NOMO-1 treated with DMSO at 0.1 percent for 48 hours (cell line): Measurements from ENCODE around the gene IP6K1.
A peak's percentile ranks its signal among the peaks of the same experiment; 100 is the strongest.

Experiments used
- DNase-seq: peaks from one replicate; lab custom pipeline; 2025; ENCODE audit not compliant: unreplicated experiment; lab: John Stamatoyannopoulos, UW

Gene IP6K1

DNA sequence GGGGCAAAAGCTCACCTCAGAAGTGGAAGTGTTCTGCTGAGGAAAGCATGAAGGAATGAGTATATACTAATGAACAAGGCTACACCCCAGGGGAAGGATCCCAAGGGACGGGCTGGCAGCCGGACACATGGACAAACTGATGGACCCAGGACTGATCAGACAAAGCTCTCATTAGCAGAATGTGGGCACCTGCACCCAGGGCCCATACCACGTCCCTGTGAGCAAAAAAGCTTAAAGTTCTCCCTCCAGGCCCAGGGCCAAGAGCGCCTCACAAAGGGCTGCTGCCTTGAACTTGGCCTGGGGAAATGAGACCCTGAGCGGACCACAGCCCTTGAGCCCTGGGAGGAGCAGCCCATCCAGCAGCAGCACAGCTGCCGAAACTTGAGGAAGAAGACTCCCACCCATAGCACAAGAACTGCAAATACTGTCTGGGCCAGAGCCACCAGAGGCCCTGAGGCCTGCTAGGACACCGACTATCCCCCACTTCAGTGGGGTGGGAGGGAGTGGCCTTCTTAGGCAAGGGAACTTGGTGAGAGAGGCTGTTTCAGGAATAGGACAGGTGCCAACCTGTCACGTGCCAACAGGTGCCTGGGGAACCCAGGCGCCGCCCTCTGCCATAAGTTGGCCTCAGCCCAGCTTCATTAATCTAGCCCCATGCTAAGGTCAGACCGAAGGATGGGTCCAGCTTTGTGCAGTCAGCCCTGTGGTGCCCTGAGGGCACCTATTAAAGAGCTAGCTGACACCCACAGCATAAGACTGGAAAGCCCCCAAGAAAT lies 60.2 kb downstream of the IP6K1 start:
- DNase-seq, result no peak

DNA sequence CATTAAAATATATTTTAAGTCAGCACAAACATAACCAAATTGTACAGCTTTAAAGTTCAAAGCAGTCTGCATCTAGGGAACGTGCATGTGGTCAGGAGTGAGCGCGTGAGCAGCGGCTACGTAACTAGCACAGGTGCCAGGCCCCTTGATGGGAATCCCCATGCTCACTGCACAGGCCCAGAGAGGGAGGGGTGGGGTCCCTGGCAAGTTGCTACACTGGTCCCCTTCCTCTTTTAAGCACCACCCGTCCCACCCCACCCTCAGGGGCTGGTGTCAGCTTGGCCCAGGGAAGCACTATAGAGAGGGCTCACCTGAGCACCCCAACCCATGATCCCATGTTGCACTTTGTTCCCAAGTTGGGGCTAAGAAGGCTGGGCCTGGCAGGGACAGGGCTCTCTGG lies 61.8 kb downstream of the IP6K1 start:
- no peak for DNase-seq

DNA sequence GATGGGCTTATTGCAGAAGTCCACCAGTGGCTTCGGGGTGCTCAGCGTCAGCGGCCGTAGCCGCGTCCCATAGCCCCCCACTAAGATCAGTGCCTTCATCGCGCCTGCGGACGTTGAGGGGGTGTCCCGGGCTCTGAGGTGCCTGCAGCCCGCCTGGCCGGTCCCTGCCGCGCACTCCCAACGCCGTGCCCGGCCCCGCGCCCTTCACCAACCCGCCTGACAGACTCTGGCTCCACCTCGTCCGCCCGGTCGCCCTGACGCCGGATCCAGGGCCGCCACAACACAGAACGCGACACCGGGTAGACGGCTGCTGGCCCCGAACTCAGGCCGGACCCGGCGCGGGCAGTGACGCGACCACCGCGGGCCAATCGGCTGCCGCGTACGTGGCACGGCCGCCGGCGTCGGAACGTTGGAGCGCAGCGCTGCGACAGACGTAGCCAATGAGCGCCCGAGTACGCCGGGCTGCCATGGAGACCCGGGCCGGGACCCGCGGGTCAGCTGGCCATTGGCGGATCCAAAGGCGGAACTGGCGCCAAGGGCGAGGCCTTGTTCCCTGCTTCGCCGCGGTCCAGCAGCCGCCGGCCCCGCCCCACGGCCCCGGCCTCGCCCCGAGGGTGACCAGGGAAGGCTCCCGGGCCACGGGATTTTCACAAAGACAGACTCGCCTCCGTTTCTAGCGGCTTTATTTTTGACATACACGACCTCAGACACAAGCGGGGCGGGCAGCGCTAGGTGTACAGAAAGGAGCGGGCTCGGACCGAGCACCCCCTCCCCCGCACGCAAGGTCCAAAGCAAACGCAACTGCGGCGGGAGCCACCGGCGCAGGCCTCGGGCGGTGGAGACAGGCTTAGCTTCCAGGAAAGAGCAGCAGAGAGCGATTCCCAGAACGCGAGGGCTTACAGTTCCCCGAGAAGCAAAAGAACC lies 62.5 kb downstream of the IP6K1 start, which contains the start of gene GMPPB:
Gene GMPPB (minus strand): TSS at position 324 of the 924 bp plus-strand sequence. CDS start 225 bp downstream, at position 99.
- peak; percentile 98 for DNase-seq

DNA sequence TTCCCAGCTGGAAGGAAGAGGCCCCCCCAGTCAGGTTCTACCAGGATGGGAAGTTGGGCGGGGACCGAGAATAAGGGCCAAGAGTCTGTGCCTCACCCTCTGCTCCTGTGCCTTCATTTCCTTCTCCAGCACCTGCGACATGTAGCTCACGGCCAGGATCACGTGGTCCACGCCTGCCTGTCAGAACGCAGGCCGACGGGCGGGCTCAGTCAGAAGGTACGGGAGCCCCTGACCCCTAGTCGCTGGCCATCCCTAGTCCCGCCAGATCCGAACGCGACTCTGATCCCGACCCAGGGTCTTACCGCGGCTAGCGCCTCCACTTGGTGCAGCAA lies 63.1 kb downstream of the IP6K1 start:
- DNase-seq, result peak; percentile 40

DNA sequence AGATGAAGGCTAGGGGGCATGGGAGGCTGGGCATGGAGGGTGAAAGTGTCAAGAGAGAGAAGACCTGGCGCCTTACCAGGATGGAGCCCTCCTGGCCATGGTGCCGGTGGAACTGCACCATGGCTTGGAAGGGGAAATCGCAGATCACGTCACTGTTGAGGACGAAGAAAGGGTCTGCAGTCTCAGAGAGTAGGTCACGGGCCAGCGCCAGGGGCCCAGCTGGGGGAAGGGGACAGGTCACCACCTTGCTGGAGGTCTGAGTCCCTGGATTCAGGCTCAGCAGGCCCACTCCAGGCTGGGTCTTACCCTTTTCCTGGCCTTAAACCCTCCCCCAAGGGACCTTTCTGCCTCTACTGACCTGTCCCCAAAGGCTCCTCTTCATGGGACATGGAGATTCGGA lies 63.4 kb downstream of the IP6K1 start:
- DNase-seq, result no peak

DNA sequence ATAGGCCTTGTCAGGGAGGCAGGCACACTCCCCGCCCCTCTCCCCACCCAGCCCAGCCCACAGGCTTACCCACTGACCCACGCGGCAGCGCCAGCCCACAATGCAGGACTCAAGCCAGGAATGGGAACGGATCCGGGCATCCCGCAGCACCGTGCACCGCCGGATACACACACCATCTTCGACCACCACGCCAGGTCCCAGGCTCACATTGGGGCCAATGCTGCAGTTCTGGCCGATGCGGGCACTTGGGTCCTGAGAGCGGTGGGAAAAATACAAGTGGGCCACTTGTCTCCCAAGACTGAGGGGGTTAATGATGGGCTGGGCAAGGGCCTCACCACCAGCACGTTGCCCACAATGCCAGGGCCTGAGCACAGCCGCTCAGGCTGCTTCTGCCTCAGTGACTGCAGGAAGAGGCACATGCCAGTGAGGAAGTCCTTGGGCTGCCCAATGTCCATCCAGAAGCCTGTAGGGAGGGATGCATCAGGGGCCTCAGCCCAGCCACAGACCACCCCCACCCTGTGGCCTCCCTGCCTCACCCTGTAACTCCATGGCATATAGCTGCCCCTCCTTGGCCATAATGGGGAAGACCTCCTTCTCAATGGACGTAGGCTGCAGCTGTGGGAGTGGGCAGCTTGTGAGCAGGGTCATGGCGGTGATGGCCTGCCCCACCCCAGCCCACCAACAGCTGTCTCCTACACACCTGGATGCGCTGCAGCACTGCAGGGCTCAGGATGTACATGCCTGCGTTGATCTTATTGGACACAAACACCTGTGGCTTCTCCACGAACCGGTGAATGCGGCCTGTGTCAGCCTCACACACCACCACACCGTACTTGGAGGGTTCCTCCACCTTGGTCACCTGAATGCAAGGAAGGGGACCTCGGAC lies 64.2 kb downstream of the IP6K1 start:
- no peak for DNase-seq

DNA sequence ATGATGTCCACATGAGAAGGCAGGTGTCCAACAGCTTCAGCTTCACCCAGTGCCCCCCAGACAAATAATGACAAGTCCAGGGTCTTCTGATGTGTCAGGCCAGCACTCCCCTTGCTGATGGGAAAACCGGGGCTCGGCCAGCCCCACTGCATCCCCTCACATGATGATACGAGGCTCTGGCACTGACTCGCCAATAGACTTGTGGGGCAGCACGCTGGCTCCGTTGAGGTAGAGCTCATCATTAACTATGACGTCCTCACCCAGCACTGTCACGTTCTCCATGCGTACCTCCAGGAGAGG lies 64.8 kb downstream of the IP6K1 start:
- no peak for DNase-seq

DNA sequence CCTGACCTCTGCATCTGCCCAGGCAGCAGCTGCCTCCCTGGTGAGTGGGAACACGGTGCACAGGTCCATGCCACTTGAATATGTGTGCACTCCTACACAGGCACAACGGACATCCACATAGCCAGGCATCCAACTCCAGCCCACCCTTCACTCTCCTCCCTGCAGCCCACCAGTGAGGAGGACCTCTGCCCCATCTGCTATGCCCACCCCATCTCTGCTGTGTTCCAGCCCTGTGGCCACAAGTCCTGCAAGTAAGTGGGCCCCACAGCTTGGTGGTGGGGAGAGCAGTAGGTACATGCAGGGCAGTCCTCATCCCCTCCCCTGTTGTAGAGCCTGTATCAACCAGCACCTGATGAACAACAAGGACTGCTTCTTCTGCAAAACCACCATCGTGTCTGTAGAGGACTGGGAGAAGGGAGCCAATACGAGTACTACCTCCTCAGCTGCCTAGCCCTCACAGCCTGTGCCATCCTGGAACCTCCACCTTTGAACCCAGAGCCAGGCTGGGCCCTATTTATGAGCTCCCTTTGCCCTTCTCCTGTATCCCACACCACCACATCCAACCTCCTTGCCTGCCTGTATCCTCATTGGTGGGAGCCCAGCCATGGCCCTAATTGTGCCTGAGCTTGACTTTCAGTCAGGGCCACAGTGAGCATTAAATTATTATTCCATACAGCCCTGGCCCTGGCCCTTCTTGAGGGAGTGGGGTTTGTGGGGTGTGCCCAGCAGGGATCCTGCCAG lies 65.3 kb downstream of the IP6K1 start:
- DNase-seq, result no peak

DNA sequence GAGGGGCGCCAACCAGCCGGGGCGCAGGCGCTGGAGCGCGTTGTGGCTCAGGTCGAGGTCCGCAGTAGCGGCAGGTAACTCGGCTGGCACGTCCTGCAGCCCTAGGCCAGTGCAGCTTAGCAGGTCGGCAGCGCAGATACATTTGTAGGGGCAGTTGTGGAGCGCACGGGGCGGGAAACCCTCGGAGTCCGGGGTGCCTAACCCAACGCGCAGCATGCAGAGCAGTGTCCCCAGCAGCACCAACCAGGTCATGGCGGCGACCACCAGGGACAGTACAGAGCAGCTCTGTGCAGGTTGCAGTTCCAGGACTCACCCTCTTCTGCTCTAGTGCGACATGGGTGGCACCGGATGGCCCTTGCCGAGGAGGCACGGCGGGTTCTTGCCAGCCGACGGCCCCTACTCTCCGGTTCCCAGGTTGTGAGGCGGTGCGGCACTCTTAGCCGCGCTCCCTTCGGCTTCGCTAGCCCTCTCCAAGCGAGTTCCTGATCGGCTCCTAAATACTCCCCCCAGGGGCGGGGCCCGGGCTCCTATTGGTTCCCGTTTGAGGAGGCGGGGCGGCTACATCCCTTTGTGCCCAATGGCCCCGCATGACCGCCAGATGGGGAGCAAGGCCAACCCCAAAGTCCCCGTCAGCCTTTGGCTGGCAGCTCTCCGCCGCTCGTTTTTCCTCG lies 67.0 kb downstream of the IP6K1 start, which contains the start of gene AMIGO3:
Gene AMIGO3 (minus strand): TSS at position 471 of the 671 bp plus-strand sequence. CDS start 219 bp downstream, at position 252.
- peak; percentile 81 for DNase-seq

DNA sequence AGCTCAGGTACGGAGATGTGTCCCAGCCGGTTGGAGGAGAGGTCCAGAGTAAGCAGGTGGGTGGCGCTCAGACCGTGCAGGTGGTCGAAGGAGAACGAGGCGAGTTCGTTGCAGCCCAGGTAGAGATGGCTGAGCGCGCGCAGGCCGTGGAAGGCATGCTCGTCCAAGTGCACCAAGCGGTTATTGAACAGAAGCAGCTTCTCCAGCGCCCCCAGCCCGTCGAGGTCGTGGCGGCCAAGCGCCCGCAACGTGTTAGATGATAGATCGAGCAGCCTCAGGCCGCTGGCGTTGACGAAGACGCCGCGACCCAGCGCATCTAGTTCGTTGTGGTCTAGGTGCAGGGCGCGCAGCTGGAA lies 67.5 kb downstream of the IP6K1 start:
- no peak for DNase-seq

DNA sequence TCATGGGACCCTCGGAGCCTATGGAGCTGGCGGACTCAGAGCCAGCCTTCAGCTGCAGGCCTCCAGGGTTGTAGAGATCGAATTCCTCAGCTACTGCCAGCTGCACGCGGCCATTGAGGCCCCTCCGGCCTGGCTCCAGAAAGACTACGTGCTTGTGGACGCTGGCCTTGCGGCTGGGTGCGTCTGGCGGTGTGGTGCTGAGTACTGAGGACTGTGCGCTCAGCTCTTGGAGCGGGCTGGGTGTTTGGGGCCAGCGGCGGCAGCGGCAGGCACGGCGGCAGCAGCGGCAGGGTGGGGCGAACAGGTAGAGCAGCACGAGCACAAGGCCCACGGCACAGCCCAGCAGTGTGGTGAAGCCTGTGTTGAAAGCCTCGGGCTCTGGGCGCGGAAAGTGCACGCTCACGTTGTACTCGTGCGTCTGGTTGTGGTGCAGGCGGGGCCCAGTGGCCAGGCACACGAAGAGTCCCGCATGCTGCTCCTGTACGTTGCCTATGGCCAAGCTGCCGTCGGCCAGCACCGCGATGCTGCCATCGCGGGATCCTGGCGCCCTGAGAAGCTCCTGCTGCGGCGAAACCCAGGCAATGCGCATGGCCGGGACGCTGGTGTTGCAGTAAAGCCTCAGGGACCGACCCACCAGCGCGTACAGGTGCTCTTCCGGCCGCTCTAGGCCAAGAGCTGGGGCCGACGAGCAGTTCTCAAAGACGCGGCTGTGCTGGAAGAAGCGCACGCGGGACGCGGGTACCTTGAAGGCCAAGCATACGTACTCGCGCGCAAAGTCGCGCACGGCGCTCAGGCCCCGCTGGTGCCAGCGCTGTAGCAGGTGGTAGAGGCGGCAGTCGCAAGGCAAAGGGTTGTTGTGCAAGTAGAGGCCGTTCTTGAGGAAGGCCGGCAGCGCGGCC lies 68.1 kb downstream of the IP6K1 start:
- DNase-seq, result no peak

DNA sequence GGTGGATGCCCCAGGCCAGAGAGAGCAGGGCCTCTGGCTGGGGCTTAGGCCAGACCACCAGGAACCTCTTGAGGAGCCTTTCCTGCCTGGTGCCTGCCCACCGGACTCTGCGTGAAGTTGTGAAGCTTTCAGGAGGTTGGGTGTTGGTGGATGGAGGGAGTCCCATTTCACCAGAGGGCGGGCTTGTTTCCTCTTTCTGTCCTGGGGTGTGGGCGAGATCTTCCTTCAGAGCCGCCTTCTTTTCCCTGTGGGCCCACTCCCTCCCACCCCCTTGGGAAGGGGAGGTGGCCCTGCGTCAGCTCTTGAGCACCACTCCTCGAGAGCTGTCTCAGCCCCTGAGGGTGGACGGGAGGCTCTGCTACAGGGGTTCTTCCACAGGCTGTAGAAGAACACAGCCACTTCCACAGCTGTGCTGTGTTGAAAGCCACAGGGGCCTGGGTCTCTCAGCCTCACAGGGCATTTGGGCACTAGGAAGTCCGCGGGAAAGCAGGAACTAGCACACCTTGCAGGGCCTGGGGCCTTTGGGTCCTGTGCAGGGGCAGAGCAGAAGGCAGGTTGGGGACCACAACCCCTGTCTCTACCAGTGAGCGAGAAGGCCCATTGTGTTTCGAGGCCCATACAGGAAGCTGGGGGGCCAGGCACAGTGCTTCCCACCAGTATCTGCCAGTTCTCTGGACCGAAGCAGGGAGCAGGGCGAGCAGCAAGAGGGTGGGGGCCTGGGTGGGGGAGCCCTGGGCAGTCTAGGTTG lies 69.0 kb downstream of the IP6K1 start:
- no peak for DNase-seq

DNA sequence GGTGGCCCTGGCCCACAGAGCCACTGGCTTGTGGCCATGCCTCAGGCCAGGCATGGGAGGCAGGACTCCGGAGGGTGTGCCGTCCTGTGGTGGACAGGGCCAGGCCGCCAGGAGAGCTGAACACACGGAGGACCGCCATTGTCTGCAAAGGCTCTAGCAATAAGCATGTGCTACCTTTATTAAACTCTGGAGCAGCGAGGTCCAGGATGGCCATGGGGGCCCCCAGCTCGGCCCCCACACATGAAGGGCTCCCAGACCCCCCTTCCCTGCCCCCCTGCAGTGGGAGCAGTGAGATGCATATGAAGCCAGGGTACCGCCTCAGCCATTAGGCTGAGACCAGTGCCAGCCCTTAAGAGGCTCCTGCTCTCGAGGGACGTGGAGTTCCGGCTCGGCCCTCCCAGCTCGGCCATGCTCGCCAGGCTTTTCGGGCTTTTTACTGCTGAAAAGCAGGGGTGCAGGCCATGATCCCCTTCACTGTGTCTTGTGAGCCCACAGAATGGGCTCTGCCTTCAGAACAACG lies 69.6 kb downstream of the IP6K1 start:
- no peak for DNase-seq

DNA sequence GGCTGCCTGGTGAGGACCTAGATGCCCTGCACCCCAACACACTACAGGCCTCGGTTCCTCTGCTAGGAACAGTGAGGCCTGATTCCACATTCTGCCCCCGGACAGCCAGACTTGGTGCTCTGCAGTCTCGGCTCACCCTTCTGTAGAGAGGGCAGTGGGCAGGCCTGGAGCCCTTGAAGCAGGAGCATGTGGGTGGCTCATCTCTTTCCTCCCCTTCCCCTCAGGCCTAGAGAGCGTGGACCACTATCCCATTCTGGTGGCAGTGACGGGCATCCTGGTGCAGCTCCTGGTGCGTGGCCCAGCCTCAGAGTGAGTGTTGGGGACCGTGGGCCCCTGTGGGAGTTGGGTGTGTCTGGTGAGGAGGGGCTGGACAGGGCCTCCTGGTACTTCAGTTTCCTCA lies 70.2 kb downstream of the IP6K1 start:
- DNase-seq, result no peak

DNA sequence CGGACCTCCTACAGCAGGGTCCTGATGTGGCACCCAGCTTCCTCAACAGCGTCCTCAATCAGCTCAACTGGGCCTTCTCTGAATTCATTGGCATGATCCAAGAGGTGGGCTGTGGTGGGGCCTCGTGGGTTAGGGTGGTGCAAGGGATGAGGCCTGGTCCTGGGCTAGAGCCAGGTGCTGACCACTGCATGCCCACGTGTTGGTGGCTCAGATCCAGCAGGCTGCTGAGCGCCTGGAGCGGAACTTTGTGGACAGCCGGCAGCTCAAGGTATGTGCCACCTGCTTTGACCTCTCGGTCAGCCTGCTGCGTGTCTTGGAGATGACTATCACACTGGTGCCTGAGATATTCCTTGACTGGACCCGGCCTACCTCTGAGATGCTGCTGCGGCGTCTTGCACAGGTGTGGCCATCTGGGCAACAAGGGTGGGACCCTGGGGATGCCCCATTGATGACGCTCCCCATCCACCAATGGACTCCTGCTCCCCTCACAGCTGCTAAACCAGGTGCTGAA lies 70.7 kb downstream of the IP6K1 start:
- DNase-seq, result no peak

DNA sequence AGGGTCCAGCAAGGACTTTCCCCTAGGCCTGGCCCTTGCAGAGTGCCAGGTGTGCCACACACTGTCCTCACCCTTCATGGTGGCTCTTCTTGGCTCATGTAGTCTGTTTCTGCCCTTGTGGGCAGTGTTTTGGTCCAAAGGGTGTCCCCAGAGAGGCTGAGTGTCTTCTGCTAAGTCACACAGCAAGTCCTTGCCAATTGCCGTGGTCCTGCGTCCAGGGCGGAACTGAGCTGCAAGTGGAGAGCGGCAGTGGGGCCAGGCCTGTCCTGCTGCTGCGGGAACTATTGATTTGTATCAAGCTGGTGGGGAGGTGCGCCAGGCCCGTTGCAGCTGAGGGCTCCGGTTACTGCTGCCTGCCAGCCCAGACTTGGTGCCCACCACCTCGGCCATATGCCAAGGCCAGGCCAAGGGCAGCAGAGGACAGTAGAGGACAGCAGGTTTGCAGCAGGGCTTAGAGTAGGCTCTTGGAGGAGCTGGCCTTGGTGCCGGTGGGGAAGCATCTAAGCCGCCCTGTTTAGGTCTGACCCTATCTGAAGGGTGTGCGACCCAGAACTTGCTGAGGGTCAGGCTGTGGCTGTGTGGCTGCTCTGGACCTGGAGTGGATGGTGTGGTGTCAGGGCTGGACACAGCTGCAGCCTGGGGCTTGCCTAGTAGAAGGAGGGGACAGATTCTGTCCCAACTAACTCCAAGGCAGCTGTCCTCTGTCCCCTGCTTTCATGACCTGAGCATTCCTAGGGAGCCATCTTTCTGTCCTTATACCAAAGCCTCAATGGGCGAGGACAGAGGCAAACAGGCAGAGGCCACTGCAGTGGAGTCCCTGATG lies 71.4 kb downstream of the IP6K1 start:
- DNase-seq, result no peak
